ENCODE measurements around the gene SNTA1. TPM values are rescaled to one million over a fixed set of nuclear protein-coding genes. Genes with fewer than 3 reads are reported as not detected.

Gene SNTA1
- total and polyA plus RNA-seq, 9 of the 15 experiments (the other 6 are each of a cell fraction or from before 2014, with no cell fraction given): 1.2 to 40.8 (median 20.3) TPM

- TF ChIP-seq PBX2 (CRISPR knock-in tag; IDR thresholded peaks at IDR 0.05; ENCODE audit: low read depth) (no peak), PBX2 (tag; conservative IDR thresholded peaks at IDR 0.05; ENCODE audit: low read depth) (no peak), ETS1 (conservative IDR thresholded peaks at IDR 0.05; ENCODE audit: control insufficient read depth, low read depth, low read length) (no peak), ZNF384 (IDR thresholded peaks at IDR 0.05; ENCODE audit: low read depth, low read length) (no peak), KLF1 (tag; IDR thresholded peaks at IDR 0.05) (no peak)
Observed at GRCh38 chr20:33472868-33473435, 29.4 kb upstream of the SNTA1 start (continued).

DNA sequence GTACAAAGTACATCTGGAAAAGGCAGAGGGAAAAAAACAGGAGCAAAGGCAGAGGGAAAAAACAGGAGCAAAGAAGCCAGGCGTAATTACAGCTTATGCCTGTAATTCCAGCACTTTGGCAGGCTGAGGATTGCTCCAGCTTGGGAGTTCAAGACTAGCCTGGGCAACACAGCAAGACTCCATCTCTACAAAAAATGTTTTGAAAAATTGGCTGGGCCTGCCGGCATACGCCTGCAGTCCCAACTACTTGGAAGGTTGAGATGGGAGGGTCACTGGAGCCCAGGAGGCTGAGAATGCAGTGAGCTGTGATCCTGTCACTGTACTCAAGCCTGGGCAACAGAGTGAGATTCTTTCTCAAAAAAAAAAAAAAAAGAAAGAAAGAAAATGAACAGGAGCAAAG lies 27.3 kb upstream of the SNTA1 start:
- BruUV-seq (replicated peaks): no TSS peak
- Histone ChIP-seq H3K36me3 (ENCODE audit: control insufficient read depth, insufficient read depth, low read length) (no peaks in the 10 kb centered on the region), H2AFZ (ENCODE audit: low read depth, low read length) (no peak overlapping the region), H3K4me3 (no peak overlapping the region), H3K4me1 (replicated peaks in 1 of 2; ENCODE audit: control insufficient read depth in 2 of 2, insufficient read depth in 2 of 2, low read length in 2 of 2) (peaks cover 0 to 9% of the 10 kb centered on the region in 2 experiments), H3K9ac (ENCODE audit: insufficient read depth in 1 of 2, low read depth in 2 of 2, low read length in 2 of 2) (no peak overlapping the region), H4K20me1 (replicated peaks; ENCODE audit: control insufficient read depth, insufficient read depth, low read length) (0 out of 2 replicates have a peak, but pooled peaks cover 4% of the 10 kb centered on the region), H3K79me2 (ENCODE audit: control insufficient read depth, insufficient read depth, low read length) (no peaks in the 10 kb centered on the region), H3K9me1 (ENCODE audit: control insufficient read depth, insufficient read depth, low read length) (no peaks in the 10 kb centered on the region), H3K27ac (ENCODE audit: extremely low read depth, low read depth, low read length) (no peak overlapping the region), H3K27me3 (ENCODE audit: control insufficient read depth in 2 of 2, insufficient read depth in 2 of 2, low read length in 2 of 2) (peaks cover 7 to 16% of the 10 kb centered on the region in 2 experiments; a peak in 4 of 5 replicates), H3K4me2 (ENCODE audit: insufficient read depth, low read length) (no peak overlapping the region), H3K9me3 (replicated peaks; ENCODE audit: control insufficient read depth, insufficient read depth, low read depth, low read length) (no peaks in the 10 kb centered on the region)
- TF ChIP-seq HMGN3 (IDR thresholded peaks at IDR 0.05; ENCODE audit: borderline replicate concordance, extremely low read depth, insufficient read length, low read depth, low read length) (no peak), CHD4 (IDR thresholded peaks at IDR 0.05; ENCODE audit: insufficient read depth, insufficient replicate concordance, low read depth, low read length, poor library complexity, severe bottlenecking) (no peak), ZNF121 (CRISPR knock-in tag; conservative IDR thresholded peaks at IDR 0.05) (peak; percentile 88), FOXO4 (CRISPR knock-in tag; IDR thresholded peaks at IDR 0.05) (no peak), CBFB (CRISPR knock-in tag; IDR thresholded peaks at IDR 0.05) (no peak), HSF4 (CRISPR knock-in tag; IDR thresholded peaks at IDR 0.05; ENCODE audit: borderline replicate concordance) (no peak)
- TF ChIP-seq, protein P1, sequence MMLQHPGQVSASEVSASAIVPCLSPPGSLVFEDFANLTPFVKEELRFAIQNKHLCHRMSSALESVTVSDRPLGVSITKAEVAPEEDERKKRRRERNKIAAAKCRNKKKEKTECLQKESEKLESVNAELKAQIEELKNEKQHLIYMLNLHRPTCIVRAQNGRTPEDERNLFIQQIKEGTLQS (IDR thresholded peaks at IDR 0.05): no peak
- TF ChIP-seq, protein P1 (CRISPR knock-in tag; conservative IDR thresholded peaks at IDR 0.05): no peak
- ChIA-PET POLR2A (interaction anchor here (0.6 kb wide), 1 partner anchor 365 kb away, joined by 3 read pairs; no protein-coding TSS in a partner anchor), CTCF (ENCODE audit: low intra/inter-chr PET ratio) (no interaction called here)
- no peak for DNase-seq (ENCODE audit: extremely low read depth in 1 of 4, low spot score in 3 of 4)
- 7% methylated on average over 3 of the region's 3 CpGs for WGBS (ENCODE audit: insufficient coverage, low coverage, missing lambda C conversion rate)
- in situ Hi-C loops (cut with MboI): no loop called here
- intact Hi-C loops (cut with micrococcal nuclease): no loop called here
- no peak for FAIRE-seq
- ATAC-seq: no peak
